Body of pancreas (tissue), 4 donors: Measurements from ENCODE around the gene TBX1. TPM values are rescaled to one million over a fixed set of nuclear protein-coding genes. Genes with fewer than 3 reads are reported as not detected.

Experiments used
- ATAC-seq: fragments of 150-250 bp; one replicate; pipeline ENCODE4 v1.9.1; 2016
- DNase-seq, 4 donors: peaks; one replicate each; pipeline ENCODE4 v3.0.0-alpha.2; 2019
- H3K27ac ChIP-seq, 4 donors: fragments of 200-600 bp; sonication (generic); 1 replicate in 3 of 4; 2 replicates in 1 of 4; pipeline versions ENCODE4 v1.5.1 to v1.6.1; 2016 to 2019; ENCODE audit warnings: mild to moderate bottlenecking in 1 of 4, mixed read lengths in 1 of 4, moderate library complexity in 1 of 4
- H3K27me3 ChIP-seq, 2 donors: fragments of 200-600 bp; sonication (generic); one replicate each; pipeline ENCODE4 v1.6.0; 2016; ENCODE audit warnings: mild to moderate bottlenecking in 1 of 2
- H3K36me3 ChIP-seq, 2 donors: fragments of 200-600 bp; sonication (generic); replicated peaks in 1 of 2; 2 replicates each; pipeline ENCODE4 v1.5.1; 2016; ENCODE audit warnings: low read depth in 2 of 2; ENCODE audit not compliant: insufficient read depth in 1 of 2
- H3K4me1 ChIP-seq: fragments of 200-600 bp; sonication (generic); one replicate; pipeline ENCODE4 v1.6.0; 2016
- H3K4me3 ChIP-seq, 2 donors: fragments of 200-600 bp; sonication (generic); 1 replicate in 1 of 2; 2 replicates in 1 of 2; pipeline ENCODE4 v1.5.1; 2016 to 2019
- H3K9me3 ChIP-seq, 3 donors: fragments of 200-600 bp; sonication (generic); 1 replicate in 2 of 3; 2 replicates in 1 of 3; pipeline ENCODE4 v1.5.1; 2016
- POLR2A ChIP-seq, 3 donors: fragments of 450-650 bp; IDR thresholded peaks; one replicate each; pipeline ENCODE4 v1.6.1; 2016; ENCODE audit warnings: antibody characterized with exemption in 3 of 3, mild to moderate bottlenecking in 2 of 3
- WGBS, 2 donors: methylation state at CpG; one replicate each; pipeline ENCODE4 v1.1.5; 2017; 5-methylcytosine and 5-hydroxymethylcytosine counted together
- intact Hi-C: fragments of 100-400 bp; cut with DNase I; formaldehyde crosslinking; loops from one replicate; pipeline ENCODE4 v1.15.1; 2023
- total RNA-seq, 2 donors: library from RNA; depleted of rRNA; stranded (reverse); fragments of >200 nt; gene quantifications; one replicate each; pipeline ENCODE4 v1.1.0, GENCODE V29; 2016
- TF ChIP-seq, protein P1 (sequence below), 7 experiments: fragments of 450-650 bp in 4 of 7; fragments of 200-600 bp in 3 of 7; sonication (generic) in 3 of 7; IDR thresholded peaks; one replicate each; pipeline ENCODE4 v1.5.1; 2016 to 2019; ENCODE audit warnings: antibody characterized with exemption in 7 of 7

TBX1 gene
- total RNA-seq, 2 donors from 2014 or later, result 1.0 TPM; not detected in 1

DNA sequence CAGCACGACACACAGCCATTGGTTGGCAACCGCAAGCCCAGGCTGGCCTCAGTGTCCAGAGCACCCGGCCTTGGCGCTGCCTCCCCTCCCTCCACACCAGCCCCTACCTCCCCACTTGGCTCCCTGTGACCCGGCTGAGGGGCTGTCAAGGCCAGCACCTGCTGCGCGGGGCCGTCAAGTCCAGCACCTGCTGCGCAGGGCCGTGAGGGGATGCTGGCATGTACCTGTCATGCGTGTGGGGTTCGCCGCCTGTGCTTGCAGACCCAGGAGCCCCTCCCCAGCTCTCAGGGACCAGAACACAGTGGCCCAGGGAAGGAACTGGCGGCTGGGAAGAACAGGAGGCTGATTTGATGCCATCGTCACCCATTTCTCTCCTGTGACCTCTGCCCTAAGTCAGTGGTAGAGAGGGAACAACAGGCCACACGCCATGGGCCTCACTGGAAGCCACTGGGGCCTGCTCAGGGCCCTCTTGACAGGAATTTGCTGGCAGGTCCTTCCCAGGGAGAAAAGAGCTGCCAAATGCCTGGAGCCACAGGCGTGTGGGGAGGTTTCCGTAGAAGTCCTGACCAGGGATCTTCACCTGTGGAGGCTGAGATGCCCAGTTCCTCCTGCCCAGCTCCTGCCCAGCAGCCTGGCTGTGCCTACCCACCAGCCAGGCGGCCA lies 37.6 kb downstream of the TBX1 start:
- TF ChIP-seq, protein P1, sequence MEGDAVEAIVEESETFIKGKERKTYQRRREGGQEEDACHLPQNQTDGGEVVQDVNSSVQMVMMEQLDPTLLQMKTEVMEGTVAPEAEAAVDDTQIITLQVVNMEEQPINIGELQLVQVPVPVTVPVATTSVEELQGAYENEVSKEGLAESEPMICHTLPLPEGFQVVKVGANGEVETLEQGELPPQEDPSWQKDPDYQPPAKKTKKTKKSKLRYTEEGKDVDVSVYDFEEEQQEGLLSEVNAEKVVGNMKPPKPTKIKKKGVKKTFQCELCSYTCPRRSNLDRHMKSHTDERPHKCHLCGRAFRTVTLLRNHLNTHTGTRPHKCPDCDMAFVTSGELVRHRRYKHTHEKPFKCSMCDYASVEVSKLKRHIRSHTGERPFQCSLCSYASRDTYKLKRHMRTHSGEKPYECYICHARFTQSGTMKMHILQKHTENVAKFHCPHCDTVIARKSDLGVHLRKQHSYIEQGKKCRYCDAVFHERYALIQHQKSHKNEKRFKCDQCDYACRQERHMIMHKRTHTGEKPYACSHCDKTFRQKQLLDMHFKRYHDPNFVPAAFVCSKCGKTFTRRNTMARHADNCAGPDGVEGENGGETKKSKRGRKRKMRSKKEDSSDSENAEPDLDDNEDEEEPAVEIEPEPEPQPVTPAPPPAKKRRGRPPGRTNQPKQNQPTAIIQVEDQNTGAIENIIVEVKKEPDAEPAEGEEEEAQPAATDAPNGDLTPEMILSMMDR (IDR thresholded peaks at IDR 0.05), result no peak
- TF ChIP-seq POLR2A (IDR thresholded peaks at IDR 0.05), result no peak
- no peak overlapping the region for H3K27ac ChIP-seq
- ATAC-seq (no peak), DNase-seq (no peak)
- no peak overlapping the region for H3K4me3 ChIP-seq
- intact Hi-C loops, result no loop called here
- H3K4me1 ChIP-seq, result no peaks in the 10 kb centered on the region
- no peaks in the 10 kb centered on the region for H3K9me3 ChIP-seq
- H3K27me3 ChIP-seq, result no peaks in the 10 kb centered on the region
- H3K36me3 ChIP-seq, result no peaks in the 10 kb centered on the region
- 91% methylated on average over 17 of the region's 19 CpGs; no CpG with 5 or more reads in 1 of the 2 donors for WGBS, 2 donors

DNA sequence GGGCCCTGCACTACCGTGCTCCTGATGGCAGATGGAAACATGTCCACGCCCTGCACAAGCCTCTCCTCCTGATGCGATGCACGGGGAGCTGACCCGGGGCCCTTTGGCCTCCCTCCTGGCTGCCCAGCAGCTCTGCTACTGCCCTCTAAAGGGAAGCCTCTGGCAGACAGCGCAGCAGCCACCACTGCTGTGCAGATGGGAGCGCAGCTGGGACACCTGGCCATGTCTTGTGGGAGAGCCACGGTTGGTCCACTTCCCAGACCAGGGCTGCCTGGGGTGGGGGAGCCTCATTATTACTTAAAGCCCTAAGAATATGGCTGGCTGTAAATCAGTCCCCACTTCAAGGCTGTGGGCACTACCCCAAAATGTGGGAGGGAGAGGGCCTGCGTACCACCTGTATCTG lies 38.3 kb downstream of the TBX1 start:
- intact Hi-C loops, result no loop called here
- H3K36me3 ChIP-seq, result no peaks in the 10 kb centered on the region
- no peaks in the 10 kb centered on the region for H3K4me1 ChIP-seq
- no peak overlapping the region for H3K4me3 ChIP-seq
- no peak for DNase-seq
- no peaks in the 10 kb centered on the region for H3K27me3 ChIP-seq
- WGBS, 2 donors, result 90 to 91% methylated on average over 5 to 9 of the region's 9 CpGs
- no peak for ATAC-seq
- no peak overlapping the region for H3K27ac ChIP-seq
- no peak for TF ChIP-seq POLR2A (IDR thresholded peaks at IDR 0.05)
- TF ChIP-seq, protein P1 (IDR thresholded peaks at IDR 0.05), result no peak
- H3K9me3 ChIP-seq, result no peaks in the 10 kb centered on the region

DNA sequence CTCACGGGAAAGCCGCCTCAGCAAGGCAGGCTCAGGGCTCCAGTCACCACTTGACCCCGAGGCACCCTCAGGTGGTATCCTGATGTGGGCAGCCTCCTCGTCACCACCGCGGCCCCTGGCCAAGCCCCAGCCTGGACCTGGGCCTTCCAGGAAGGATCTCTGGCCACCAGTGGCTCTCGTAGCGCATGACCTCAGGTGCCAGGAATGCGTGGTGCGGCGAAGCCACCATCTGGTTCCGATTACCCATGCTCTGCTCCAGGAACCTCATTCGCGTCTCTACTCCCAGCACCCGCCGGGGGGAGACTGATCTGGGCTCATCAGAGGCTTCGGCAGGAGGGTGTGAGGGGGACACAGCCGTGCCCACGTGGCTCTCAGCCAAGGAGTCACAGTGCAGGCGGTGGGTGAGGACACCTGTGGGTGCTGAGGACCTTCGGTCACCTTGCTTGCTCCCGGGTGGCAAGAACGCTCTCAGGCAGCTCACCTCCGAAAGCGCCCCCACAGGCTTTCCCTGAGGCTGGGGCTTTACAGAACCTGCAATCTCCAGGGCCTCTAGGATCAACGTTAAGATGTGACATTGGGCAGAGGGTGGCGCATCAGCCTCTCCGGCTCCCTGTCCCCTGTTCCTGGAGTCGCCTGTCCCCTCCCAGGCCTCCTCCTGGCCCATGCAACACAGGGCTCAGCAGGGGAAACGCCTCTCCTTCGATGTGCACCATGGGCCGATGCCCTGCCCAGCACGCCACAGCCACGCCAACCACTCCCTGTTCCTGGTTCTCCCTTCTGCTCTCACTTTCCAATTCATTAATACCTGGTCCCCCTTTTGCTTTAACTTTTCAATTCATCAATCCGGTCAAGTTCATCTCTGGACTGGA lies 39.0 kb downstream of the TBX1 start:
- intact Hi-C loops, result no loop called here
- Histone ChIP-seq H3K9me3 (no peaks in the 10 kb centered on the region), H3K4me3 (no peak overlapping the region), H3K27me3 (no peaks in the 10 kb centered on the region), H3K36me3 (no peaks in the 10 kb centered on the region), H3K4me1 (no peaks in the 10 kb centered on the region), H3K27ac (no peak overlapping the region)
- 84 to 92% methylated on average over 14 to 35 of the region's 35 CpGs for WGBS, 2 donors
- TF ChIP-seq POLR2A (IDR thresholded peaks at IDR 0.05), result no peak
- TF ChIP-seq, protein P1 (IDR thresholded peaks at IDR 0.05), result no peak
- ATAC-seq (no peak), DNase-seq (no peak)

DNA sequence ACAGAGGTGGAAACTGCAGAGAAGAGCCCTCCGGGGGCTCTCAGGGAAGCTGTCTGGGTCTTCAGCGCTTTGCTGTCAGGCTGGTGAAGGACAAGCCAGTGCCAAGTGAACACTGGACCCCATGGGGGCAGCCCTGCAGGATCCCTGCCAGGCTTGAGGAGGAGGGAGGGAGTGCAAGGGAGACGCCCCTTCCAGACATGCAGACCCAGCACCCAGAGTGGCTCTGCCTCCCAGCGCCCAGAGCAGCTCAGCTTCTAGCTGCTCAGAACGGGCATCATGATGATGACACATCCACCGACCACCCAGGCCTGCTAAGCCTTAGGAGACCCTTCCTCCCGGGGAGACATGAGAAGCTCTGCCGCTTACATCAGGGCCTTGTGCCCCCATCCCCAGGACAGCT lies 39.7 kb downstream of the TBX1 start:
- no peak overlapping the region for H3K4me3 ChIP-seq
- no peak for DNase-seq
- H3K27ac ChIP-seq, result no peak overlapping the region
- TF ChIP-seq, protein P1 (IDR thresholded peaks at IDR 0.05), result no peak
- no peak for TF ChIP-seq POLR2A (IDR thresholded peaks at IDR 0.05)
- no peaks in the 10 kb centered on the region for H3K36me3 ChIP-seq
- ATAC-seq, result no peak
- WGBS, 2 donors, result 57 to 94% methylated on average over 1 to 8 of the region's 8 CpGs
- H3K4me1 ChIP-seq, result no peaks in the 10 kb centered on the region
- no peaks in the 10 kb centered on the region for H3K27me3 ChIP-seq
- intact Hi-C loops, result no loop called here
- no peaks in the 10 kb centered on the region for H3K9me3 ChIP-seq
